Mesodermal cell (in vitro differentiated cells): ENCODE results near the gene KIF1A.

Experiments used
- H3K27ac ChIP-seq: 2 replicates; pipeline ENCODE4 v1.7.0; 2013; ENCODE audit warnings: mild to moderate bottlenecking, low read depth, low read length, moderate library complexity; ENCODE audit not compliant: severe bottlenecking
- H3K36me3 ChIP-seq: 2 replicates; pipeline ENCODE4 v1.7.1; 2013; ENCODE audit warnings: mild to moderate bottlenecking, low read length, moderate library complexity; ENCODE audit not compliant: control insufficient read depth, insufficient read depth
- H3K4me1 ChIP-seq: one replicate; pipeline ENCODE4 v1.7.1; 2013; ENCODE audit warnings: mild to moderate bottlenecking, low read length; ENCODE audit not compliant: insufficient read depth, control insufficient read depth, poor library complexity, severe bottlenecking
- H3K4me3 ChIP-seq: 2 replicates; pipeline ENCODE4 v1.7.0; 2013; ENCODE audit warnings: low read length, control low read depth, mild to moderate bottlenecking; ENCODE audit not compliant: insufficient read depth, poor library complexity, severe bottlenecking; ENCODE audit errors: extremely low read depth
- H3K9me3 ChIP-seq: 2 replicates; pipeline ENCODE4 v1.7.1; 2013; ENCODE audit warnings: mild to moderate bottlenecking, low read length, moderate library complexity; ENCODE audit not compliant: control insufficient read depth
- WGBS, 2 experiments: methylation state at CpG; one replicate each; pipeline ENCODE4 v1.1.5; 2013; ENCODE audit warnings: missing lambda C conversion rate in 2 of 2; ENCODE audit not compliant: insufficient coverage in 2 of 2; 5-methylcytosine and 5-hydroxymethylcytosine counted together

The KIF1A gene

GRCh38 chr2:240670950-240671349 lies 149.1 kb downstream of the KIF1A start:
- no peak overlapping the region for H3K27ac ChIP-seq
- WGBS, 2 experiments = 89 to 91% methylated on average over 3 to 4 of the region's 4 CpGs
- H3K36me3 ChIP-seq = no peaks in the 10 kb centered on the region
- H3K4me1 ChIP-seq = no peaks in the 10 kb centered on the region
- no peaks in the 10 kb centered on the region for H3K9me3 ChIP-seq
- no peak overlapping the region for H3K4me3 ChIP-seq

- Histone ChIP-seq H3K4me3 (no peak overlapping the region), H3K4me1 (no peaks in the 10 kb centered on the region), H3K36me3 (no peaks in the 10 kb centered on the region), H3K9me3 (no peaks in the 10 kb centered on the region), H3K27ac (no peak overlapping the region)
- WGBS, 2 experiments = 73 to 88% methylated on average over 6 to 7 of the region's 7 CpGs
Observed at GRCh38 chr2:240670402-240670801, 149.6 kb downstream of the KIF1A start.

GRCh38 chr2:240664622-240665021 lies 155.4 kb downstream of the KIF1A start:
- no peaks in the 10 kb centered on the region for H3K9me3 ChIP-seq

More at GRCh38 chr2:240664622-240665021, 155.4 kb downstream of the KIF1A start:
- H3K4me1 ChIP-seq = no peaks in the 10 kb centered on the region
- H3K27ac ChIP-seq = no peak overlapping the region
- H3K36me3 ChIP-seq = no peaks in the 10 kb centered on the region
- H3K4me3 ChIP-seq = no peak overlapping the region
- 83% methylated on average over 1 of the region's 1 CpG; no CpG with 5 or more reads in 1 of the 2 experiments for WGBS, 2 experiments
